ENCODE results near the gene PRDX1. TPM values are rescaled to one million over a fixed set of nuclear protein-coding genes. Genes with fewer than 3 reads are reported as not detected.

The PRDX1 gene
- total and polyA plus RNA-seq, 2 of the 8 experiments (the other 6 are each of a cell fraction or from before 2014, with no cell fraction given): 1,165 to 1,418 TPM

GRCh38 chr1:45545553-45546310 is 24.0 kb upstream of the PRDX1 start:
- Histone ChIP-seq H2AK5ac (ENCODE audit: low read depth, low read length) (no peak overlapping the region), H3K4me3 (ENCODE audit: extremely low read depth in 1 of 4, insufficient read depth in 2 of 4, low read depth in 3 of 4, low read length in 4 of 4) (no peak overlapping the region), H3K56ac (replicated peaks; ENCODE audit: insufficient read length, low read depth, low read length) (no peak overlapping the region), H4K8ac (ENCODE audit: extremely low read depth, insufficient read depth, low read length) (no peak overlapping the region), H3K18ac (ENCODE audit: extremely low read depth, low read length) (no peak overlapping the region), H3K23ac (ENCODE audit: insufficient read length) (no peak overlapping the region), H4K91ac (replicated peaks; ENCODE audit: insufficient read length, low read length) (no peak overlapping the region), H3K9ac (replicated peaks in 1 of 4; ENCODE audit: extremely low read depth in 1 of 4, low read depth in 3 of 4, low read length in 3 of 4) (no peak overlapping the region), H3K9me3 (ENCODE audit: insufficient read depth in 2 of 2, low read depth in 1 of 2, low read length in 1 of 2) (no peaks in the 10 kb centered on the region), H2AFZ (ENCODE audit: low read length) (no peak overlapping the region), H3K14ac (ENCODE audit: insufficient read length) (no peak overlapping the region), H3K27me3 (replicated peaks in 1 of 4; ENCODE audit: control insufficient read depth in 3 of 4, extremely low read depth in 1 of 4, insufficient read depth in 3 of 4, low read length in 3 of 4) (no peaks in the 10 kb centered on the region), H3K23me2 (ENCODE audit: low read depth, low read length) (peaks cover 2% of the 10 kb centered on the region; the same call in 1 of the 2 replicates), H2BK20ac (ENCODE audit: low read length) (no peak overlapping the region), H3K79me2 (ENCODE audit: control insufficient read depth in 1 of 2, insufficient read depth in 2 of 2, low read length in 2 of 2) (no peaks in the 10 kb centered on the region), H2BK15ac (ENCODE audit: low read length) (no peak overlapping the region), H4K20me1 (replicated peaks in 1 of 2; ENCODE audit: control insufficient read depth in 1 of 2, insufficient read depth in 2 of 2, low read length in 2 of 2) (no peaks in the 10 kb centered on the region), H3K79me1 (ENCODE audit: low read depth, low read length) (no peaks in the 10 kb centered on the region), H3K4me1 (replicated peaks in 1 of 4; ENCODE audit: control insufficient read depth in 3 of 4, insufficient read depth in 4 of 4, low read length in 3 of 4) (peaks cover 0 to 6% (median 3%) of the 10 kb centered on the region in 4 experiments; a peak in 4 of 7 replicates), H3K4ac (replicated peaks; ENCODE audit: insufficient read length, low read depth, low read length) (no peak overlapping the region), H3K27ac (ENCODE audit: low read depth, low read length) (no peak overlapping the region), H2BK120ac (replicated peaks; ENCODE audit: low read depth, low read length) (no peak overlapping the region), H2BK12ac (ENCODE audit: low read depth, low read length) (no peak overlapping the region; the same call in 1 of the 2 replicates), H3K36me3 (ENCODE audit: control insufficient read depth in 2 of 4, insufficient read depth in 4 of 4, low read length in 3 of 4) (no peaks in the 10 kb centered on the region), H3K4me2 (ENCODE audit: insufficient read depth in 1 of 2, low read depth in 2 of 2, low read length in 2 of 2) (no peak overlapping the region), H2BK5ac (ENCODE audit: low read depth, low read length) (no peak overlapping the region), H4K5ac (ENCODE audit: insufficient read length, low read depth, low read length) (no peak overlapping the region)
- no peak for TF ChIP-seq SIN3A (conservative IDR thresholded peaks at IDR 0.05 in 1 of 2, IDR thresholded peaks at IDR 0.05 in 1 of 2; ENCODE audit: low read depth in 1 of 2, low read length in 2 of 2)
- no peak for TF ChIP-seq TAF7 (optimal IDR thresholded peaks at IDR 0.05; ENCODE audit: borderline replicate concordance, low read depth, low read length)
- TF ChIP-seq EZH2 (IDR thresholded peaks at IDR 0.05; ENCODE audit: low read depth, low read length, severe bottlenecking): no peak
- no peak for TF ChIP-seq BACH1 (IDR thresholded peaks at IDR 0.05; ENCODE audit: low read length)
- TF ChIP-seq CHD2 (IDR thresholded peaks at IDR 0.05; ENCODE audit: low read length): no peak
- TF ChIP-seq CBX8 (IDR thresholded peaks at IDR 0.05; ENCODE audit: borderline replicate concordance, low read depth, low read length): no peak
- no peak for TF ChIP-seq SP2 (IDR thresholded peaks at IDR 0.05; ENCODE audit: low read length)
- TF ChIP-seq RFX5 (IDR thresholded peaks at IDR 0.05; ENCODE audit: borderline replicate concordance, low read depth, low read length): no peak
- no peak for DNase-seq (ENCODE audit: low read depth in 1 of 2, low spot score in 2 of 2)
- WGBS, 2 experiments (ENCODE audit: extremely low coverage in 1 of 2, insufficient coverage in 1 of 2, insufficient read length in 1 of 2, insufficient replicate concordance in 2 of 2, low coverage in 1 of 2, low lambda C conversion rate in 2 of 2, missing lambda C conversion rate in 1 of 2): 88% methylated on average over 7 of the region's 7 CpGs; no CpG with 5 or more reads in 1 of the 2 experiments
- ChIA-PET CTCF (ENCODE audit: partially characterized antibody) (interaction anchor here (0.5 to 2.9 kb wide), 11 partner anchors 8 to 815 kb away, joined by 3 to 21 read pairs (median 3); partner anchors contain the start of gene PRDX1), POLR2A (ENCODE audit: partially characterized antibody) (interaction anchor here (0.8 to 35.7 kb wide), 15 partner anchors 9 to 46 kb away, joined by 3 to 741 read pairs (median 4); partner anchors contain the start of genes CCDC163, MMACHC, NASP and PRDX1)
- no peak for FAIRE-seq

Data from H1 (cell line).